Upper lobe of left lung (tissue), 4 donors: Measurements from ENCODE around the gene RBM23.

Source experiments
- EP300 ChIP-seq, 4 donors: sonication (generic); formaldehyde crosslinking; IDR thresholded peaks; one replicate each; pipeline ENCODE4 v1.5.1; 2017; ENCODE audit warnings: antibody characterized with exemption in 4 of 4, control low read depth in 2 of 4
- POLR2A ChIP-seq, 4 donors: fragments of 450-650 bp; IDR thresholded peaks; one replicate each; pipeline ENCODE4 v1.5.1; 2016 to 2017; ENCODE audit warnings: antibody characterized with exemption in 4 of 4, mild to moderate bottlenecking in 2 of 4
- POLR2AphosphoS5 ChIP-seq, 2 donors: sonication (generic); formaldehyde crosslinking; IDR thresholded peaks; one replicate each; pipeline ENCODE4 v1.5.1; 2017; ENCODE audit warnings: antibody characterized with exemption in 2 of 2
- TF ChIP-seq, protein P1 (sequence below), 6 experiments: fragments of 450-650 bp in 4 of 6; fragments of 200-600 bp in 2 of 6; sonication (generic) in 2 of 6; IDR thresholded peaks; one replicate each; pipeline ENCODE4 v1.5.1; 2016 to 2019; ENCODE audit warnings: antibody characterized with exemption in 6 of 6

DNA sequence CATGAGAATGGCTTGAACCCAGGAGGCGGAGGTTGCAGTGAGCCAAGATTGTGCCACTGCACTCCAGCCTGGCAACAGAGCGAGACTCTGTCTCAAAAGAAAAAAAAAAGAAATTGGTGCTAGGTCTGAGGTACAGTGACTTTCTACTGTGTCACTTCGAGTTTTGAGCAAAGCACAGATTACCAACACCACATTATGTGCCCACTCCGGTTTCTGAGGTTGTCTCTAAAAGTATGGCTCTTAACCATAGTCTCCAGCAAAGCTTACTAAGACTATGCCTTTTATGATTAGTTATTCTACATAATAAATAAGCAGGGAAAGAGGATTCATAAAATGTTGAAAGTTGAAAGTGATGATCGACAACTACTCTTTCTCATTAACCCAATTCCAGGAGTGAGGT is 8.0 kb downstream of the RBM23 start:
- TF ChIP-seq, protein P1, sequence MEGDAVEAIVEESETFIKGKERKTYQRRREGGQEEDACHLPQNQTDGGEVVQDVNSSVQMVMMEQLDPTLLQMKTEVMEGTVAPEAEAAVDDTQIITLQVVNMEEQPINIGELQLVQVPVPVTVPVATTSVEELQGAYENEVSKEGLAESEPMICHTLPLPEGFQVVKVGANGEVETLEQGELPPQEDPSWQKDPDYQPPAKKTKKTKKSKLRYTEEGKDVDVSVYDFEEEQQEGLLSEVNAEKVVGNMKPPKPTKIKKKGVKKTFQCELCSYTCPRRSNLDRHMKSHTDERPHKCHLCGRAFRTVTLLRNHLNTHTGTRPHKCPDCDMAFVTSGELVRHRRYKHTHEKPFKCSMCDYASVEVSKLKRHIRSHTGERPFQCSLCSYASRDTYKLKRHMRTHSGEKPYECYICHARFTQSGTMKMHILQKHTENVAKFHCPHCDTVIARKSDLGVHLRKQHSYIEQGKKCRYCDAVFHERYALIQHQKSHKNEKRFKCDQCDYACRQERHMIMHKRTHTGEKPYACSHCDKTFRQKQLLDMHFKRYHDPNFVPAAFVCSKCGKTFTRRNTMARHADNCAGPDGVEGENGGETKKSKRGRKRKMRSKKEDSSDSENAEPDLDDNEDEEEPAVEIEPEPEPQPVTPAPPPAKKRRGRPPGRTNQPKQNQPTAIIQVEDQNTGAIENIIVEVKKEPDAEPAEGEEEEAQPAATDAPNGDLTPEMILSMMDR (IDR thresholded peaks at IDR 0.05): no peak
- no peak for TF ChIP-seq POLR2AphosphoS5 (IDR thresholded peaks at IDR 0.05)
- TF ChIP-seq POLR2A (IDR thresholded peaks at IDR 0.05): no peak
- no peak for TF ChIP-seq EP300 (IDR thresholded peaks at IDR 0.05)
